Activated naive CD8-positive, alpha-beta T cell treated with anti-CD3 and anti-CD28 coated beads, Interleukin-2, amount 10 ng/mL, durations not matched to agents 7 days and 5 days (primary cell): ENCODE measurements around the gene GALNT17. TPM values are rescaled to one million over a fixed set of nuclear protein-coding genes. Genes with fewer than 3 reads are reported as not detected.
"Not testable (repeated sequence)": the region's sequence is repeated elsewhere in the genome, so short reads cannot be mapped to it uniquely, and the experiment has no call there.

Source experiments
- ATAC-seq: fragments of 150-1000 bp; cut with Tn5 transposase; one replicate; pipeline ENCODE4 v1.10.0; 2021; ENCODE audit warnings: low read depth, moderate library complexity
- POLR2A ChIA-PET: fragments of 350-600 bp; sonication (Branson Sonifier 250); formaldehyde crosslinking; loops from one replicate; lab custom pipeline; 2021; ENCODE audit warnings: antibody characterized with exemption; lab: Charles Lee
- DNase-seq: peaks from one replicate; pipeline ENCODE4 v3.0.0; 2021
- H3K27ac Mint-ChIP-seq: one replicate; pipeline ENCODE4 v1.8.0; 2022; ENCODE audit warnings: mild to moderate bottlenecking, mixed read lengths
- H3K27me3 Mint-ChIP-seq: one replicate; pipeline ENCODE4 v1.8.0; 2022; ENCODE audit warnings: mild to moderate bottlenecking, moderate library complexity, mixed read lengths
- H3K36me3 Mint-ChIP-seq: one replicate; pipeline ENCODE4 v1.8.0; 2021; ENCODE audit warnings: mild to moderate bottlenecking, mixed read lengths
- H3K4me1 Mint-ChIP-seq: one replicate; pipeline ENCODE4 v1.8.0; 2021; ENCODE audit warnings: mixed read lengths
- H3K4me3 Mint-ChIP-seq: one replicate; pipeline ENCODE4 v1.8.0; 2022; ENCODE audit warnings: mild to moderate bottlenecking, moderate library complexity, mixed read lengths
- H3K9me3 Mint-ChIP-seq: one replicate; pipeline ENCODE4 v1.8.0; 2021; ENCODE audit warnings: mixed read lengths
- total RNA-seq, 2 experiments: library from RNA; stranded (reverse); gene quantifications; one replicate each; pipeline ENCODE4 v1.2.3, GENCODE V29; 2021

The GALNT17 gene
- total RNA-seq, 2 experiments from 2014 or later = not detected

- Mint-ChIP-seq H3K4me3 (no peak overlapping the region), H3K4me1 (no peaks in the 10 kb centered on the region), H3K9me3 (peaks cover 5% of the 10 kb centered on the region), H3K27ac (no peak overlapping the region), H3K36me3 (no peaks in the 10 kb centered on the region), H3K27me3 (no peaks in the 10 kb centered on the region)
- no peak for ATAC-seq
- POLR2A ChIA-PET = no interaction called here
- DNase-seq = no peak
These were observed 589.8 kb downstream of the GALNT17 start for GRCh38 chr7:71721742-71722141.

GRCh38 chr7:71723859-71724258, 591.9 kb downstream of the GALNT17 start:
- no peaks in the 10 kb centered on the region for H3K4me1 Mint-ChIP-seq

GRCh38 chr7:71727347-71727746, 595.4 kb downstream of the GALNT17 start:
- no peak overlapping the region for H3K4me3 Mint-ChIP-seq
- no peaks in the 10 kb centered on the region for H3K27me3 Mint-ChIP-seq
- H3K4me1 Mint-ChIP-seq = no peaks in the 10 kb centered on the region
- ATAC-seq (no peak), DNase-seq (no peak)
- no peak overlapping the region for H3K27ac Mint-ChIP-seq
- no peaks in the 10 kb centered on the region for H3K36me3 Mint-ChIP-seq
- peaks cover 1% of the 10 kb centered on the region for H3K9me3 Mint-ChIP-seq
- POLR2A ChIA-PET = no interaction called here

More at GRCh38 chr7:71723859-71724258, 591.9 kb downstream of the GALNT17 start:
- no peak for DNase-seq
- ATAC-seq = no peak
- H3K36me3 Mint-ChIP-seq = no peaks in the 10 kb centered on the region
- no peak overlapping the region for H3K27ac Mint-ChIP-seq
- H3K9me3 Mint-ChIP-seq = peaks cover 5% of the 10 kb centered on the region
- no peaks in the 10 kb centered on the region for H3K27me3 Mint-ChIP-seq
- H3K4me3 Mint-ChIP-seq = no peak overlapping the region
- POLR2A ChIA-PET = no interaction called here

GRCh38 chr7:71731740-71732139, 599.8 kb downstream of the GALNT17 start:
- Mint-ChIP-seq H3K4me1 (no peaks in the 10 kb centered on the region), H3K36me3 (no peaks in the 10 kb centered on the region), H3K4me3 (no peak overlapping the region), H3K27ac (no peak overlapping the region), H3K9me3 (no peaks in the 10 kb centered on the region), H3K27me3 (no peaks in the 10 kb centered on the region)
- no peak for ATAC-seq
- POLR2A ChIA-PET = no interaction called here
- no peak for DNase-seq

GRCh38 chr7:71733107-71733870, 601.3 kb downstream of the GALNT17 start:
- H3K4me1 Mint-ChIP-seq = no peaks in the 10 kb centered on the region
- no peaks in the 10 kb centered on the region for H3K9me3 Mint-ChIP-seq
- H3K27me3 Mint-ChIP-seq = no peaks in the 10 kb centered on the region
- POLR2A ChIA-PET = no interaction called here
- ATAC-seq (no peak), DNase-seq (peak; percentile 76)
- H3K36me3 Mint-ChIP-seq = no peaks in the 10 kb centered on the region
- no peak overlapping the region for H3K4me3 Mint-ChIP-seq
- H3K27ac Mint-ChIP-seq = no peak overlapping the region

- H3K4me1 Mint-ChIP-seq = no peaks in the 10 kb centered on the region
- POLR2A ChIA-PET = no interaction called here
- H3K4me3 Mint-ChIP-seq = no peak overlapping the region
- H3K27ac Mint-ChIP-seq = no peak overlapping the region
- no peaks in the 10 kb centered on the region for H3K36me3 Mint-ChIP-seq
- peak; percentile 42 for DNase-seq
- ATAC-seq = no peak
- no peaks in the 10 kb centered on the region for H3K27me3 Mint-ChIP-seq
- no peaks in the 10 kb centered on the region for H3K9me3 Mint-ChIP-seq
These were observed 604.1 kb downstream of the GALNT17 start for GRCh38 chr7:71735961-71736556.

GRCh38 chr7:71737931-71738540, 606.1 kb downstream of the GALNT17 start:
- H3K27ac Mint-ChIP-seq, ATAC-seq, DNase-seq, H3K4me3 Mint-ChIP-seq, H3K27me3 Mint-ChIP-seq, POLR2A ChIA-PET, H3K9me3 Mint-ChIP-seq, H3K36me3 Mint-ChIP-seq, H3K4me1 Mint-ChIP-seq: not testable (repeated sequence)

GRCh38 chr7:71739520-71740173, 607.7 kb downstream of the GALNT17 start:
- Mint-ChIP-seq H3K36me3 (no peaks in the 10 kb centered on the region), H3K9me3 (no peaks in the 10 kb centered on the region), H3K4me1 (no peaks in the 10 kb centered on the region), H3K4me3 (no peak overlapping the region), H3K27ac (no peak overlapping the region), H3K27me3 (peaks cover 2% of the 10 kb centered on the region)
- ATAC-seq (no peak), DNase-seq (no peak)
- POLR2A ChIA-PET = no interaction called here

GRCh38 chr7:71740174-71740560, 608.2 kb downstream of the GALNT17 start:
- H3K27me3 Mint-ChIP-seq = peaks cover 2% of the 10 kb centered on the region
- H3K4me1 Mint-ChIP-seq = no peaks in the 10 kb centered on the region
- H3K4me3 Mint-ChIP-seq = no peak overlapping the region
- H3K9me3 Mint-ChIP-seq = no peaks in the 10 kb centered on the region
- no peak for DNase-seq
- ATAC-seq = no peak
- POLR2A ChIA-PET = no interaction called here
- no peak overlapping the region for H3K27ac Mint-ChIP-seq
- H3K36me3 Mint-ChIP-seq = no peaks in the 10 kb centered on the region

GRCh38 chr7:71746006-71746405, 614.1 kb downstream of the GALNT17 start:
- peaks cover 2% of the 10 kb centered on the region for H3K27me3 Mint-ChIP-seq
- H3K9me3 Mint-ChIP-seq = no peaks in the 10 kb centered on the region
- DNase-seq (no peak), ATAC-seq (no peak)
- no peaks in the 10 kb centered on the region for H3K36me3 Mint-ChIP-seq
- no peak overlapping the region for H3K27ac Mint-ChIP-seq
- POLR2A ChIA-PET = no interaction called here
- H3K4me3 Mint-ChIP-seq = no peak overlapping the region
- H3K4me1 Mint-ChIP-seq = no peaks in the 10 kb centered on the region

GRCh38 chr7:71750290-71750689, 618.3 kb downstream of the GALNT17 start:
- ATAC-seq (no peak), DNase-seq (no peak)
- Mint-ChIP-seq H3K36me3 (no peaks in the 10 kb centered on the region), H3K27ac (no peak overlapping the region), H3K9me3 (no peaks in the 10 kb centered on the region), H3K4me3 (no peak overlapping the region), H3K4me1 (no peaks in the 10 kb centered on the region), H3K27me3 (no peaks in the 10 kb centered on the region)
- POLR2A ChIA-PET = no interaction called here

GRCh38 chr7:71752171-71752935, 620.4 kb downstream of the GALNT17 start:
- H3K9me3 Mint-ChIP-seq = peaks cover 3% of the 10 kb centered on the region
- no peaks in the 10 kb centered on the region for H3K4me1 Mint-ChIP-seq
- H3K36me3 Mint-ChIP-seq = no peaks in the 10 kb centered on the region
- ATAC-seq = peak; percentile 74
- no peaks in the 10 kb centered on the region for H3K27me3 Mint-ChIP-seq
- no peak overlapping the region for H3K27ac Mint-ChIP-seq
- peak; percentile 64 for DNase-seq
- POLR2A ChIA-PET = no interaction called here
- H3K4me3 Mint-ChIP-seq = no peak overlapping the region

- Mint-ChIP-seq H3K9me3 (peaks cover 5% of the 10 kb centered on the region), H3K27me3 (no peaks in the 10 kb centered on the region), H3K4me1 (no peaks in the 10 kb centered on the region), H3K4me3 (no peak overlapping the region), H3K27ac (no peak overlapping the region), H3K36me3 (no peaks in the 10 kb centered on the region)
- POLR2A ChIA-PET = no interaction called here
- DNase-seq = no peak
- ATAC-seq = no peak
These were observed 621.3 kb downstream of the GALNT17 start for GRCh38 chr7:71753236-71753635.
